Amniotic stem cell (primary cell): ENCODE measurements around the gene ADAMTS2.
A peak's percentile ranks its signal among the peaks of the same experiment; 100 is the strongest.

Source experiments
- DNase-seq: peaks from one replicate; lab custom pipeline; 2025; lab: John Stamatoyannopoulos, UW

ADAMTS2 gene

GRCh38 chr5:179311091-179311470 is 34.2 kb downstream of the ADAMTS2 start:
- no peak for DNase-seq

GRCh38 chr5:179310439-179311090 is 34.7 kb downstream of the ADAMTS2 start:
- no peak for DNase-seq

- DNase-seq, result no peak
Measured at GRCh38 chr5:179309751-179310320, 35.4 kb downstream of the ADAMTS2 start.

- DNase-seq, result no peak
Measured at GRCh38 chr5:179309383-179309670, 35.9 kb downstream of the ADAMTS2 start.

GRCh38 chr5:179308563-179309382 is 36.5 kb downstream of the ADAMTS2 start:
- no peak for DNase-seq

GRCh38 chr5:179307931-179308471 is 37.3 kb downstream of the ADAMTS2 start:
- DNase-seq, result no peak

GRCh38 chr5:179307013-179307800 is 38.1 kb downstream of the ADAMTS2 start:
- no peak for DNase-seq

- no peak for DNase-seq
Measured at GRCh38 chr5:179306191-179307012, 38.9 kb downstream of the ADAMTS2 start.

GRCh38 chr5:179304871-179305270 is 40.4 kb downstream of the ADAMTS2 start:
- no peak for DNase-seq

GRCh38 chr5:179304466-179304865 is 40.8 kb downstream of the ADAMTS2 start:
- peak; percentile 67 for DNase-seq

GRCh38 chr5:179303451-179304200 is 41.6 kb downstream of the ADAMTS2 start:
- no peak for DNase-seq

- DNase-seq, result no peak
Measured at GRCh38 chr5:179302499-179303185, 42.6 kb downstream of the ADAMTS2 start.

GRCh38 chr5:179301796-179302195 is 43.5 kb downstream of the ADAMTS2 start:
- no peak for DNase-seq

- no peak for DNase-seq
Measured at GRCh38 chr5:179301376-179301775, 43.9 kb downstream of the ADAMTS2 start.

GRCh38 chr5:179300581-179301180 is 44.6 kb downstream of the ADAMTS2 start:
- no peak for DNase-seq

GRCh38 chr5:179298181-179298993 is 46.9 kb downstream of the ADAMTS2 start:
- DNase-seq, result no peak

GRCh38 chr5:179297486-179298180 is 47.6 kb downstream of the ADAMTS2 start:
- no peak for DNase-seq

GRCh38 chr5:179297026-179297425 is 48.2 kb downstream of the ADAMTS2 start:
- no peak for DNase-seq
